Neural cell (in vitro differentiated cells): Measurements from ENCODE around the gene WFDC10A.

Source experiments
- EP300 ChIP-seq: fragments of 450-650 bp; conservative IDR thresholded peaks from 2 replicates; pipeline ENCODE4 v1.6.1; 2014; ENCODE audit warnings: antibody characterized with exemption, mild to moderate bottlenecking, moderate library complexity; ENCODE audit not compliant: poor library complexity, severe bottlenecking
- EZH2 ChIP-seq: fragments of 200-600, 300-800 bp; shearing (Covaris generic), sonication (generic); IDR thresholded peaks from 2 replicates; pipeline ENCODE4 v1.6.1; 2014; ENCODE audit warnings: antibody characterized with exemption, low read length, borderline replicate concordance, mild to moderate bottlenecking; ENCODE audit not compliant: insufficient read depth, poor library complexity, severe bottlenecking
- MXI1 ChIP-seq: fragments of 450-650 bp; conservative IDR thresholded peaks from 2 replicates; pipeline ENCODE4 v1.6.1; 2014; ENCODE audit warnings: antibody characterized with exemption, mild to moderate bottlenecking; ENCODE audit not compliant: poor library complexity, severe bottlenecking
- POLR2AphosphoS5 ChIP-seq: IDR thresholded peaks from 2 replicates; pipeline ENCODE4 v1.6.1; 2012
- RAD21 ChIP-seq: fragments of 450-650 bp; conservative IDR thresholded peaks from 2 replicates; pipeline ENCODE4 v1.6.1; 2014; ENCODE audit warnings: antibody characterized with exemption, mild to moderate bottlenecking, moderate library complexity
- TF ChIP-seq, protein P1 (sequence below): fragments of 450-650 bp; IDR thresholded peaks from 2 replicates; pipeline ENCODE4 v1.5.1; 2014; ENCODE audit warnings: antibody characterized with exemption, mild to moderate bottlenecking, moderate library complexity; ENCODE audit not compliant: poor library complexity, severe bottlenecking

DNA sequence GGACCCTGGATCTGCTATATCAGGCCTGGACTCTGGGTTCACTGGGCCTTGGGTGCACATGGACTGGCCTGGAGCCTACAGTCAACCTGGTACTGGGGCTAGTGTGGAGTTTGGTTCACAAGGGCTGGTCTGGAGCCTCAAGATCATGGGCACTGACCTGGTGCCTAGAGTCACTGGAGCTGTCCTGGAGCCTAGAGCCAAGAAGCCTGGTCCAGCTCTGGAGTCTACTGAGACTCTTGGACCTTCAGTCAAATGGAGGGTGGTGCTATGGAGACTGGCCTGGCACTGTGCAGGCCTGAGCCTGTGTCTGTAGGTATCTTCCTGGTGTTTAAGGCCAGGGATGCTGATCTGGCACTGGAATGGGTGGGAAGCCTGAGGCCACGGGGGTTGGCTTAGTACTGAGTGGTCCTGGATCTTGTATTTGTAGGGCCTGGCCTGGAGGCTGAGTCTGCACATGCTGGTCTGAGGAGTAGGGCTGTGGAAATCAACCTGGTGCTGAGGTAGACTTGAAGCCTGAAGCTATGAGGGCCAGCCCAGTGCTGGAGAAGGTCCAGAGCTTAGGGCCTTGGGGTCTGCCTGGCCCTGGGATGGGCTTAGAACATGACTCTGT is 18.0 kb downstream of the WFDC10A start:
- TF ChIP-seq, protein P1, sequence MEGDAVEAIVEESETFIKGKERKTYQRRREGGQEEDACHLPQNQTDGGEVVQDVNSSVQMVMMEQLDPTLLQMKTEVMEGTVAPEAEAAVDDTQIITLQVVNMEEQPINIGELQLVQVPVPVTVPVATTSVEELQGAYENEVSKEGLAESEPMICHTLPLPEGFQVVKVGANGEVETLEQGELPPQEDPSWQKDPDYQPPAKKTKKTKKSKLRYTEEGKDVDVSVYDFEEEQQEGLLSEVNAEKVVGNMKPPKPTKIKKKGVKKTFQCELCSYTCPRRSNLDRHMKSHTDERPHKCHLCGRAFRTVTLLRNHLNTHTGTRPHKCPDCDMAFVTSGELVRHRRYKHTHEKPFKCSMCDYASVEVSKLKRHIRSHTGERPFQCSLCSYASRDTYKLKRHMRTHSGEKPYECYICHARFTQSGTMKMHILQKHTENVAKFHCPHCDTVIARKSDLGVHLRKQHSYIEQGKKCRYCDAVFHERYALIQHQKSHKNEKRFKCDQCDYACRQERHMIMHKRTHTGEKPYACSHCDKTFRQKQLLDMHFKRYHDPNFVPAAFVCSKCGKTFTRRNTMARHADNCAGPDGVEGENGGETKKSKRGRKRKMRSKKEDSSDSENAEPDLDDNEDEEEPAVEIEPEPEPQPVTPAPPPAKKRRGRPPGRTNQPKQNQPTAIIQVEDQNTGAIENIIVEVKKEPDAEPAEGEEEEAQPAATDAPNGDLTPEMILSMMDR, result no peak
- TF ChIP-seq MXI1 (no peak), RAD21 (no peak), POLR2AphosphoS5 (no peak), EP300 (no peak), EZH2 (no peak)
